NCI-H1048 (cell line): ENCODE measurements around the gene SRRM2.

Experiments
- DNase-seq: peaks from one replicate; lab custom pipeline; 2025; lab: John Stamatoyannopoulos, UW

Gene SRRM2

GRCh38 chr16:2762711-2763110 is 10.3 kb downstream of the SRRM2 start:
- DNase-seq = no peak

GRCh38 chr16:2763173-2763572 is 10.7 kb downstream of the SRRM2 start:
- no peak for DNase-seq

GRCh38 chr16:2764718-2765117 is 12.3 kb downstream of the SRRM2 start:
- no peak for DNase-seq

- no peak for DNase-seq
Measured at GRCh38 chr16:2765462-2766404, 13.3 kb downstream of the SRRM2 start.

GRCh38 chr16:2766430-2767139 is 14.1 kb downstream of the SRRM2 start:
- DNase-seq = no peak

GRCh38 chr16:2767140-2767731 is 14.8 kb downstream of the SRRM2 start:
- DNase-seq = no peak

- DNase-seq = no peak
Measured at GRCh38 chr16:2767891-2768290, 15.5 kb downstream of the SRRM2 start.

- DNase-seq = no peak
Measured at GRCh38 chr16:2768403-2769089, 16.1 kb downstream of the SRRM2 start.

GRCh38 chr16:2769100-2769529 is 16.7 kb downstream of the SRRM2 start:
- no peak for DNase-seq

GRCh38 chr16:2769675-2770056 is 17.2 kb downstream of the SRRM2 start:
- DNase-seq = no peak

- DNase-seq = no peak
Measured at GRCh38 chr16:2770057-2770951, 17.9 kb downstream of the SRRM2 start.

- no peak for DNase-seq
Measured at GRCh38 chr16:2771496-2772402, 19.3 kb downstream of the SRRM2 start.

- DNase-seq = no peak
Measured at GRCh38 chr16:2773188-2773968, 20.9 kb downstream of the SRRM2 start.

- no peak for DNase-seq
Measured at GRCh38 chr16:2774161-2774891, 21.9 kb downstream of the SRRM2 start.

GRCh38 chr16:2775131-2775716 is 22.8 kb downstream of the SRRM2 start:
- DNase-seq = no peak

- DNase-seq = no peak
Measured at GRCh38 chr16:2775765-2776499, 23.5 kb downstream of the SRRM2 start.

GRCh38 chr16:2776500-2777139 is 24.2 kb downstream of the SRRM2 start:
- no peak for DNase-seq
